ENCODE measurements around the gene SYAP1. TPM values are rescaled to one million over a fixed set of nuclear protein-coding genes. Genes with fewer than 3 reads are reported as not detected.
A peak's percentile ranks its signal among the peaks of the same experiment; 100 is the strongest.

SYAP1 gene
- total and polyA plus RNA-seq, 9 of the 15 experiments (the other 6 are each of a cell fraction or from before 2014, with no cell fraction given): 5.7 to 35.3 (median 27.6) TPM

GRCh38 chrX:16722481-16722880, 3.1 kb downstream of the SYAP1 start:
- in situ Hi-C loops (cut with MboI): no loop called here
- Histone ChIP-seq H3K27ac (ENCODE audit: extremely low read depth, low read depth, low read length) (peak overlapping the region; percentile 39; the same call in 1 of the 3 replicates), H3K9me1 (ENCODE audit: control insufficient read depth, insufficient read depth, low read length) (no peaks in the 10 kb centered on the region), H2AFZ (ENCODE audit: low read depth, low read length) (no peak overlapping the region), H3K4me3 (no peak overlapping the region), H4K20me1 (replicated peaks; ENCODE audit: control insufficient read depth, insufficient read depth, low read length) (no peaks in the 10 kb centered on the region; the same call in 1 of the 2 replicates), H3K27me3 (ENCODE audit: control insufficient read depth in 2 of 2, insufficient read depth in 2 of 2, low read length in 2 of 2) (no peaks in the 10 kb centered on the region), H3K9ac (ENCODE audit: insufficient read depth in 1 of 2, low read depth in 2 of 2, low read length in 2 of 2) (no peak overlapping the region), H3K36me3 (ENCODE audit: control insufficient read depth, insufficient read depth, low read length) (peaks cover 14% of the 10 kb centered on the region; the same call in 2 of the 3 replicates), H3K4me1 (replicated peaks in 1 of 2; ENCODE audit: control insufficient read depth in 2 of 2, insufficient read depth in 2 of 2, low read length in 2 of 2) (peaks cover 7 to 11% of the 10 kb centered on the region in 2 experiments; a peak in 3 of 5 replicates), H3K9me3 (replicated peaks; ENCODE audit: control insufficient read depth, insufficient read depth, low read depth, low read length) (no peaks in the 10 kb centered on the region), H3K4me2 (ENCODE audit: insufficient read depth, low read length) (no peak overlapping the region; the same call in 1 of the 2 replicates), H3K79me2 (ENCODE audit: control insufficient read depth, insufficient read depth, low read length) (peaks cover 76% of the 10 kb centered on the region)
- POLR2A ChIA-PET: interaction anchor here (0.6 kb wide), 1 partner anchor 46 kb away, joined by 3 read pairs; no protein-coding TSS in a partner anchor
- intact Hi-C loops (cut with micrococcal nuclease): no loop called here
- DNase-seq (ENCODE audit: extremely low read depth in 1 of 4, low spot score in 3 of 4): peak in 1 of 4 experiments; percentile 26
- BruUV-seq (replicated peaks): no TSS peak
- no peak for FAIRE-seq
- no peak for ATAC-seq
- CTCF ChIA-PET (ENCODE audit: low intra/inter-chr PET ratio): no interaction called here
- 20% methylated on average over 2 of the region's 4 CpGs for WGBS (ENCODE audit: insufficient coverage, low coverage, missing lambda C conversion rate)
- TF ChIP-seq ATF7 (IDR thresholded peaks at IDR 0.05) (no peak), FOXJ3 (CRISPR knock-in tag; IDR thresholded peaks at IDR 0.05) (no peak), GATAD2A (IDR thresholded peaks at IDR 0.05) (no peak), ZNF23 (CRISPR knock-in tag; IDR thresholded peaks at IDR 0.05) (no peak), FUS (optimal IDR thresholded peaks at IDR 0.05; ENCODE audit: low read depth, low read length) (no peak), PYGO2 (tag; IDR thresholded peaks at IDR 0.05) (no peak), PKNOX1 (IDR thresholded peaks at IDR 0.05) (peak; percentile 19; the same call in 1 of the 2 replicates), ZNF551 (CRISPR knock-in tag; IDR thresholded peaks at IDR 0.05) (no peak), NELFE (IDR thresholded peaks at IDR 0.05; ENCODE audit: insufficient read depth, insufficient read length) (no peak), ZBTB26 (CRISPR knock-in tag; IDR thresholded peaks at IDR 0.05) (no peak), ZNF24 (IDR thresholded peaks at IDR 0.05) (no peak), ZNF12 (CRISPR knock-in tag; IDR thresholded peaks at IDR 0.05) (no peak), CCAR2 (IDR thresholded peaks at IDR 0.05; ENCODE audit: low read depth, low read length) (no peak), MTA3 (IDR thresholded peaks at IDR 0.05; ENCODE audit: borderline replicate concordance) (no peak), ELF1 (tag; IDR thresholded peaks at IDR 0.05) (0 out of 2 replicates have a peak, but pooled peaks have one; percentile 14), ZNF696 (CRISPR knock-in tag; conservative IDR thresholded peaks at IDR 0.05) (no peak), DACH1 (IDR thresholded peaks at IDR 0.05; ENCODE audit: partially characterized antibody) (no peak), MEIS2 (IDR thresholded peaks at IDR 0.05; ENCODE audit: partially characterized antibody) (peak; percentile 21), POLR3A (IDR thresholded peaks at IDR 0.05; ENCODE audit: borderline replicate concordance, extremely low read depth, insufficient read depth, insufficient read length) (no peak), CHCHD3 (CRISPR knock-in tag; IDR thresholded peaks at IDR 0.05) (no peak), NR2C2 (CRISPR knock-in tag; IDR thresholded peaks at IDR 0.05) (no peak), NR2C2 (tag; IDR thresholded peaks at IDR 0.05) (no peak), ZNF175 (CRISPR knock-in tag; IDR thresholded peaks at IDR 0.05; ENCODE audit: low read depth) (no peak), ZNF134 (CRISPR knock-in tag; conservative IDR thresholded peaks at IDR 0.05) (no peak)

Data from K562 (cell line).